ENCODE measurements around the gene CTF1.

- TF ChIP-seq CTCF (IDR thresholded peaks at IDR 0.05; ENCODE audit: low read depth, low read length, missing input control) (peak; percentile 90), SP1 (IDR thresholded peaks at IDR 0.05) (no peak), ATF3 (IDR thresholded peaks at IDR 0.05) (no peak), YY1 (IDR thresholded peaks at IDR 0.05) (peak; percentile 51), GABPA (IDR thresholded peaks at IDR 0.05 in 1 of 2, conservative IDR thresholded peaks at IDR 0.05 in 1 of 2) (peak in 1 of 2 donors; percentile 38), MAX (IDR thresholded peaks at IDR 0.05) (no peak), RAD21 (IDR thresholded peaks at IDR 0.05) (peak; percentile 75 to 89), TAF1 (conservative IDR thresholded peaks at IDR 0.05) (no peak), ZBTB33 (IDR thresholded peaks at IDR 0.05) (no peak), RXRA (IDR thresholded peaks at IDR 0.05) (peak; percentile 79 to 89), NR2F2 (IDR thresholded peaks at IDR 0.05) (no peak), FOXA1 (IDR thresholded peaks at IDR 0.05) (no peak), JUND (IDR thresholded peaks at IDR 0.05) (no peak), REST (IDR thresholded peaks at IDR 0.05) (no peak)
Measured at GRCh38 chr16:30941600-30942425, 45.4 kb downstream of the CTF1 start.
